ENCODE results near the gene RACK1. TPM values are rescaled to one million over a fixed set of nuclear protein-coding genes. Genes with fewer than 3 reads are reported as not detected.

Gene RACK1
- total RNA-seq, 4 donors from 2014 or later: 2,254 to 3,332 (median 2,569) TPM

- WGBS, 2 donors: 0% methylated on average over 25 to 35 of the region's 59 CpGs
- Histone ChIP-seq H3K4me3 (replicated peaks in 1 of 3) (peak within 1 kb of the TSS; percentile 81 to 86 (median 85)), H3K27ac (peak within 1 kb of the TSS; percentile 91 to 95 (median 95)), H3K27me3 (no peaks in the 10 kb centered on the region), H3K36me3 (no peaks in the 10 kb centered on the region), H3K4me1 (peaks cover 19 to 28% of the 10 kb centered on the region in 2 donors), H3K9me3 (no peaks in the 10 kb centered on the region)
- intact Hi-C loops (cut with DNase I): loop anchor here (2.0 to 5.0 kb wide), 2 partner anchors 36 to 38 kb away; partner anchors contain the start of gene TRIM52
- DNase-seq: peak; percentile 98
- peak; percentile 80 to 89 for TF ChIP-seq POLR2A (IDR thresholded peaks at IDR 0.05)
- TF ChIP-seq CTCF (IDR thresholded peaks at IDR 0.05): peak in 1 of 6 experiments; percentile 6
These were observed 20.5 kb downstream of the RACK1 start, which contains the start of gene TRIM41 for GRCh38 chr5:181223058-181223728. TSS of gene TRIM41 (plus strand) at chr5:181223281. CDS start at chr5:181224000, 719 bp downstream.

- intact Hi-C loops (cut with DNase I): loop anchor here (2.0 to 5.0 kb wide), 2 partner anchors 35 to 38 kb away; partner anchors contain the start of gene TRIM52
These were observed 21.1 kb downstream of the RACK1 start for GRCh38 chr5:181222630-181223057.

GRCh38 chr5:181221792-181222629, 21.7 kb downstream of the RACK1 start:
- H3K27me3 ChIP-seq: no peaks in the 10 kb centered on the region
- no peaks in the 10 kb centered on the region for H3K9me3 ChIP-seq
- WGBS, 2 donors: 6 to 16% methylated on average over 21 to 43 of the region's 50 CpGs
- H3K4me3 ChIP-seq (replicated peaks in 1 of 3): peak overlapping the region in 2 of 3 donors; percentile 81 to 85
- H3K36me3 ChIP-seq: no peaks in the 10 kb centered on the region
- peak overlapping the region; percentile 91 to 95 (median 95) for H3K27ac ChIP-seq
- peak; percentile 95 for DNase-seq
- TF ChIP-seq POLR2A (IDR thresholded peaks at IDR 0.05) (no peak), CTCF (IDR thresholded peaks at IDR 0.05) (no peak)
- peaks cover 23 to 36% of the 10 kb centered on the region in 2 donors for H3K4me1 ChIP-seq
- intact Hi-C loops (cut with DNase I): loop anchor here (2.0 to 5.0 kb wide), 2 partner anchors 35 to 39 kb away; partner anchors contain the start of gene TRIM52

More at GRCh38 chr5:181222630-181223057, 21.1 kb downstream of the RACK1 start:
- Histone ChIP-seq H3K27ac (peak overlapping the region; percentile 91 to 95 (median 95)), H3K9me3 (no peaks in the 10 kb centered on the region), H3K4me1 (peaks cover 19 to 30% of the 10 kb centered on the region in 2 donors), H3K4me3 (replicated peaks in 1 of 3) (peak overlapping the region in 2 of 3 donors; percentile 81 to 85), H3K36me3 (no peaks in the 10 kb centered on the region), H3K27me3 (no peaks in the 10 kb centered on the region)
- DNase-seq: no peak
- 0% methylated on average over 13 to 18 of the region's 18 CpGs for WGBS, 2 donors
- TF ChIP-seq CTCF (IDR thresholded peaks at IDR 0.05) (peak in 1 of 6 experiments; percentile 33), POLR2A (IDR thresholded peaks at IDR 0.05) (no peak)

GRCh38 chr5:181221105-181221791, 22.5 kb downstream of the RACK1 start:
- TF ChIP-seq CTCF (IDR thresholded peaks at IDR 0.05): no peak
- no peak for TF ChIP-seq POLR2A (IDR thresholded peaks at IDR 0.05)
- DNase-seq: no peak
- Histone ChIP-seq H3K36me3 (no peaks in the 10 kb centered on the region), H3K4me1 (peaks cover 22 to 37% of the 10 kb centered on the region in 2 donors), H3K4me3 (replicated peaks in 1 of 3) (no peak overlapping the region), H3K27me3 (no peaks in the 10 kb centered on the region), H3K27ac (peak overlapping the region in 2 of 3 donors; percentile 91 to 95), H3K9me3 (no peaks in the 10 kb centered on the region)
- 61 to 62% methylated on average over 27 of the region's 27 CpGs for WGBS, 2 donors
- intact Hi-C loops (cut with DNase I): loop anchor here (5.0 kb wide), 1 partner anchor 34 kb away; no protein-coding TSS in a partner anchor

Measured in thyroid gland (tissue), 4 donors.